HTERT RPE-1 (cell line): ENCODE data around the gene METTL14.

Experiments
- in situ Hi-C: fragments of 300-500 bp; cut with MboI; formaldehyde crosslinking; loops from 4 replicates; pipeline ENCODE4 v1.14.3; 2020; ENCODE audit warnings: low sequenced_read_pairs

The METTL14 gene

GRCh38 chr4:118756958-118757357, 71.8 kb downstream of the METTL14 start:
- in situ Hi-C loops: no loop called here

DNA sequence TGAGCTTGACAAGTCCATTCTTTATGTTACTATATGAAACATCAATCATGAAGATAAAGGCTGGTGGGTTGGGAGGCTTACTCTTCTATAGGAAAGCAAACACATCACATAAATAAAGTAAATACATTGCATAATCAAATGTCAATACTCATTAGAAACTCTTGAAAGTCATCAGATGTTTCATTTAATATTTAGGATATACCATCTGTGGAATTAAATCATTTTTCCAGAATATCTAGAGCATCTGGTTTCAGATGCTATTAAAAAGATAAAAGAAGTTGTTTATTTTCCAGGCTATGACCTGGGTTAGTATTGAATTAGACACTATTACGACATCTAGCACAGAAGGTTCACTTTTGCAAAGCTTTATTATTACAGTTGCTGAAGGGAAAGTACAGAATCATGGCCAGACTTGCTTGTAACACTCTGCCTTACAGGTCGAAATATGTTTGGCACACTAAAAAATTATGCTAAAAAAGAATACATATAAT, 72.6 kb downstream of the METTL14 start:
- in situ Hi-C loops: no loop called here

GRCh38 chr4:118758293-118758692, 73.1 kb downstream of the METTL14 start:
- in situ Hi-C loops: no loop called here

DNA sequence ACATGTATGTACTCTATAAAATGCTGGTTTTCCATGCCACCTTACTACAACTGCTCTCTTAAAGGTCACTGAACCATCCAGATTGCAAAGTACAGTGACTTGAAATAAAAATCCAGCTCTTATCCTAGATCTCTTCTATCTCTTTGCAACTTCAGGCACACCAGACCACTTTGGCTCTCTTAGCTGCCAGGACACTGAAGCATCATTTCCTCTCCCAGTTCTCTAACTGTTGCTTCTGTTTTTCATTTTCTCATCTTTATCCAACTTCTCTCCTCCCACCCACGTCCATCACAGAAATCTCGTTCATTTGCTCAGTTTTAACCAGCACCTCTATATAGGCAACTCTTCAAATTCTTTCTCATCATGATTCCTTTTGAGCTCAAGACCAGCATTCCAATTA, 74.3 kb downstream of the METTL14 start:
- in situ Hi-C loops: no loop called here

- in situ Hi-C loops: no loop called here
Measured at GRCh38 chr4:118760092-118760491, 74.9 kb downstream of the METTL14 start.

DNA sequence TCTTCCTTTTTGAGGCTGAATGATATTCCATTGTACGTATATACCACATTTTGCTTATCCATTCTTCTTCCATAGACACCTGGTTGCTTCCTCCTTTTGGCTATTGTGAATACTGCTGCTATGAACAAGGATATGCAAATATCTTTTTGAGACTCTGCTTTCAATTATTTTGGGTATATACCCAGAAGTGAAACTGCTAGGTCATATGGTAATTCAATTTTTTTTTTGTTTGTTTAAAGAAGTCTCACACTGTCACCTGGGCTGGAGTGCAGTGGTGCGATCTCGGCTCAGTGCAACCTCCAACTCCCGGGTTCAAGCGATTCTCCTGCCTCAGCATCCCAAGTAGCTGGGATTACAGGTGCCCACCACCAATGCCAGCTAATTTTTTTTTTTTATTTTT, 75.3 kb downstream of the METTL14 start:
- in situ Hi-C loops: no loop called here

DNA sequence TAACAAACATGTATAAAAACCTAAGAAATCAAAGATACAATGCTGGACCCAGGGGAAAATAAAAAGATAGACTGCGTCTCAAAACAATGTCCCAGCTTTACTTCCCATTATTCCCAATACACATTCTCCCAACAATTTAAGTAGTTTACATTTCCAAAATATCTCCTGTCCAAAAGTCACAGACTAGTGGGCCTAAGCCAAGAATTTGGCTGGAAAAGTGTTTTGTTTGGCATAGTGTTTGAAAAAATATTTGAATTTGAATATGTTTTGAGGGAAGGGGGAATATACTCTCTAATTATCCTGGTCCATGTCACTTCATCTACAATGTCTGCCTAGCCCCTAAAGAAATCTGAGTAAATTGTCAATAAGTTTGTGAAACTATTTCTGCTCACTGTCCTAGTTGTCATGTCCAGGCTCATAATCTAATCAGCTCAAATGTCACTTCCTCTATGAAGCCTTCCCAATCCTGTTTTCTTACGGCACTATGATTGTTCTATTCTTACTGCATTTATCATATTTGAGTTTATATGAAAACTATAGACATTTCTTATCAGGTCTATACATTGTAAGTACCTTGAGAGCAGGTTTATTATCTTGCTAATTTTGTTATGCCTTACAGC, 76.3 kb downstream of the METTL14 start:
- in situ Hi-C loops: no loop called here

- in situ Hi-C loops: no loop called here
Measured at GRCh38 chr4:118762155-118762554, 77.0 kb downstream of the METTL14 start.

DNA sequence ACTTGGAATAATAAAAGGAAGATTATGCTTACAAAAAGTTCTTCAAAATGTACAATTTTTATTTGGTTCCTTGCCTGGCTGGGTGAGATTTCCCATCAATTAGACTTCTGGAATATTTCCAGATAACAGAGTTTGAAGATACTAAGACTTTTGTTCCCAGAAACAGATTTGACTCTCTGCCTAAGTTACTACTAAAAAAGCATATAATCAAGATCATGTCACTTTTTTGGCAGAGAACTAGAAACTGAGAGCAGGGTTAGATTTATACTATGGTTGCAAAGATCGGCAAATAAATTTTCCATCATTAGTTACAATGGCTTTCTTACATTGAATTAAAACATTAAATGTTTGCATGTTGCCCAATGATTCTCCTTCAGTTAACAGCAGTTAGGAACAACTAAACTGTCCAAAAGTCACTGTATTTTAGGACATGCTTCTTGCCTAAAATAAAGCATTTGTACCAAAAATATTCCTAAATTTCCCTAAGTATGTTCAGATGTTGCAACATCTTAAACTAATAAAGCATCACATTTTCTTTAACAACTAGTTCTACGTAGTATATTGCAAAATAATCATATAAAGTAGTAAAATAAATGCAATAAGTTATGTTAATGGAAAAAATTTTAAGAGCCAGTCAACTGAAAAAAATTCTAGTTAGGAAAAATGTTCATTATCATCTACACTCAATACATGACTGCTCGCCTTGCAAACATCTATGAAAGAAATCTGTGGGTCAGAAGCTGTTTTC, 77.7 kb downstream of the METTL14 start:
- in situ Hi-C loops: no loop called here
